Measurements from ENCODE around the gene LAMP1. TPM values are rescaled to one million over a fixed set of nuclear protein-coding genes. Genes with fewer than 3 reads are reported as not detected.

LAMP1 gene
- total RNA-seq, 1 experiment from 2014 or later, result 29.7 TPM

DNA sequence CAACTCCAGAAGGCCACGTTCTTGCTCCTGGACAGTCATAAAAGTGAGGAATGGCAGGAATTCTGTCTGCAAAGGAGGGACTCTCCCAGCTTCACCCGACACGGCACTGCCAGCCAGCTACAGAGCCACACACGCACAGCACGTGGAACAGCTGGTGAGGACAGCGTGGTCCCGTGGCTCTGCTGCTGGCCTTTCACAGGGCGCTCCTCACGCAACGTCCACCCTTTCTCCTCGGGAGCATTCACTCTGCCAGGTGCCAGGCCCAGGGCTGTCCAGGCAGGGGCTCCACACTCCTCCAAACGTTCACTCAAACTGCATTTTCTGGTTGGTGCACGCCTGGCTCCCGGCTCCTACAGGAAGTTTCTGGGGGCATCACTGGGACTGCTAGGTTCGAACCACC lies 52.5 kb downstream of the LAMP1 start:
- no peaks in the 10 kb centered on the region for H3K9me2 ChIP-seq (replicated peaks; ENCODE audit: insufficient read depth, low read length)
- no peak overlapping the region for H3K27ac ChIP-seq (ENCODE audit: low read length)
- H3K4me2 ChIP-seq (ENCODE audit: low read depth, low read length, poor library complexity, severe bottlenecking), result no peak overlapping the region
- no peaks in the 10 kb centered on the region for H3K79me2 ChIP-seq (ENCODE audit: low read length)
- H4K20me1 ChIP-seq (ENCODE audit: insufficient read depth, low read depth, low read length), result no peaks in the 10 kb centered on the region
- no peak overlapping the region for H3K9ac ChIP-seq (ENCODE audit: low read length)
- DNase-seq, result no peak
- no peaks in the 10 kb centered on the region for H3K27me3 ChIP-seq (ENCODE audit: low read length)
- H3K4me1 ChIP-seq (ENCODE audit: low read length), result no peaks in the 10 kb centered on the region
- no peaks in the 10 kb centered on the region for H3K36me3 ChIP-seq (ENCODE audit: insufficient read depth, low read length)
- no peak overlapping the region for H2AFZ ChIP-seq (ENCODE audit: low read length)
- no peak overlapping the region for H3K4me3 ChIP-seq (ENCODE audit: low read length)
- H3K9me3 ChIP-seq (ENCODE audit: low read length), result no peaks in the 10 kb centered on the region

DNA sequence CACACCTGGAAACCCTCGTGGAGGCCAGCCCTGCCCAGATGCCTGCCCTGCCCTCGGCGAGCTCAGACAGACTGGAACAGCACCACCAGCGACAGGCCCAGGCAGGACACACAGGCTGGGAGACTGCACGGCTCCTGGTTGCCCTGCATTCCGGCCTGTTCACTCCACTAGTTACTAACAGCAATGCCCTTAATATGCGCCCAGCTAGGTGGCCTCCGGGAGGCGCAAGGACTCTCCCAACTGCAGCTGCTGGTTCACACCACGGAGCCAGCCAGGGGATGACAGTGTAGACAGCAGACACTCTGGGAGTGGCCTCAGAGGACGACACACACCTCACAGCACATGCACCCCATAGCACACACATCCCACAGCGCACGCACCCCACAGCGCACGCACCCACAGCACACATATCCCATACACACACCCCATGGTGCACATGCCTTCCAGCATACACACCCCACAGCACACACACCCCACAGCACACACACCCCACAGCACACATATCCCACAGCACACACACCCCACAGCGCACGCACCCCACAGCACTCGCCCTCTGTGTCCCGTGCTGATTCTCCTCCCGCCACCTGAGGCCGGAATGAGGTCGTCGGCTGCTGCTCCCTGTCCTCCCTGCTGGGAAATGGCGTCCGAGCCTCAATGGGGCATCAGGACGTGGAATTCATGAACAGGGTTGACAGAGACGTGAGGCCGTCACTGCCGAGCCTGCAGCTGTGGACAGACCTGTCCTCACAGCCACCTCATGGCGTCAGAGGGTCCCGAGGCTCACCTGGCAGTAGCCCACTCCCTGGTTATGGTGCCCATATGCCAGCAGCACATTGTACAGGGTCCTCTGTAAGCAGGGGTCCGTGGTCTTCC lies 53.3 kb downstream of the LAMP1 start:
- DNase-seq, result peak; percentile 64
- H3K79me2 ChIP-seq (ENCODE audit: low read length), result no peaks in the 10 kb centered on the region
- H3K4me2 ChIP-seq (ENCODE audit: low read depth, low read length, poor library complexity, severe bottlenecking), result no peak overlapping the region
- no peaks in the 10 kb centered on the region for H3K27me3 ChIP-seq (ENCODE audit: low read length)
- H3K36me3 ChIP-seq (ENCODE audit: insufficient read depth, low read length), result no peaks in the 10 kb centered on the region
- H3K27ac ChIP-seq (ENCODE audit: low read length), result no peak overlapping the region
- no peaks in the 10 kb centered on the region for H3K9me2 ChIP-seq (replicated peaks; ENCODE audit: insufficient read depth, low read length)
- no peak overlapping the region for H2AFZ ChIP-seq (ENCODE audit: low read length)
- no peaks in the 10 kb centered on the region for H3K4me1 ChIP-seq (ENCODE audit: low read length)
- H4K20me1 ChIP-seq (ENCODE audit: insufficient read depth, low read depth, low read length), result no peaks in the 10 kb centered on the region
- no peak overlapping the region for H3K4me3 ChIP-seq (ENCODE audit: low read length)
- no peaks in the 10 kb centered on the region for H3K9me3 ChIP-seq (ENCODE audit: low read length)
- H3K9ac ChIP-seq (ENCODE audit: low read length), result no peak overlapping the region

DNA sequence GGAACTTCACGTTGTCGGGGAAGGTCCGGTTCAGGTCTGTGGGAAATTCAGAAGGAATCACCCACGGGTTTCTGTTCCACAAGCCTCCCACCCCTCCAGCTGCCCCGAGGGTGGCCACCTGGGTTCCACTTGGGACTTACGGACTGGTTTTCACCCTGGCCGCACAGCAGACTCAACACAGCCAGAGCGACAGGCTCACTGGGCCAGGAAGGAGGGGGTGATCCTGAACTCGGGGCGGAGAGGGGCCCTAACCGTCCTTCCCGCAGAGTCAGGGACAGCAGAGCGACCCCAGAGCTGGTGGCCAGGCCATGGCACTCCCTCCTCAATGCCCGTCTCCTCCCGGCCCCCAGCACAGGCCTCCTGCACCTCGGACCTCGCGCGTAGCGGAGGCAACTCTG lies 53.9 kb downstream of the LAMP1 start:
- Histone ChIP-seq H3K9me3 (ENCODE audit: low read length) (no peaks in the 10 kb centered on the region), H3K4me2 (ENCODE audit: low read depth, low read length, poor library complexity, severe bottlenecking) (no peak overlapping the region)

DNA sequence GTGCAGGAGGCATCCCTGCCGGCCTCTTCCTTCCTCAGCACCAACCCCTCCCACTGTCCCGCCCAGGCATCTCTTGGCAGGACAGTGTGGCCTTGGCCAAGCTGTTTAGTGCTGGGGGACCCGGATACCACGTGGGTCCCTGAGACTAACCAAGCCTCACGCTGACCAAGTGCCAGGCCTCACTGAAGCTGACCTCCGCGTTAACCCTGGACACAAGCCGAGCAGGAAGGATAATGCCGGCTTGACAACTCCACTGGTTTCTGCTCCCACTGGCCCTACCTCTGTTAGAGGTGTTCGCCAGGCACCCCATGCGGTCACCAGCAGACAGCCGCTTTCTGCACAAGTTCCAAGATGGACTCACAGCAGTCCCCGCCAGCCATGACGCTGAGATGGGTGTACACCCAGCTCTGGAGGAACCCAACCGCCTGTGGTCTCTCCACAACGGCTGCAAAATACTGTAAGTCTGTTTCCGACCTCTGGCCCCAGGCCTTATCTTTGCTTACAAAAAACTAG lies 54.5 kb downstream of the LAMP1 start:
- no peak overlapping the region for H3K4me2 ChIP-seq (ENCODE audit: low read depth, low read length, poor library complexity, severe bottlenecking)
- no peak overlapping the region for H3K27ac ChIP-seq (ENCODE audit: low read length)
- no peaks in the 10 kb centered on the region for H4K20me1 ChIP-seq (ENCODE audit: insufficient read depth, low read depth, low read length)
- no peak overlapping the region for H2AFZ ChIP-seq (ENCODE audit: low read length)
- H3K27me3 ChIP-seq (ENCODE audit: low read length), result no peaks in the 10 kb centered on the region
- no peaks in the 10 kb centered on the region for H3K36me3 ChIP-seq (ENCODE audit: insufficient read depth, low read length)
- no peaks in the 10 kb centered on the region for H3K9me2 ChIP-seq (replicated peaks; ENCODE audit: insufficient read depth, low read length)
- no peak overlapping the region for H3K9ac ChIP-seq (ENCODE audit: low read length)
- no peaks in the 10 kb centered on the region for H3K9me3 ChIP-seq (ENCODE audit: low read length)
- H3K79me2 ChIP-seq (ENCODE audit: low read length), result no peaks in the 10 kb centered on the region
- DNase-seq, result no peak
- H3K4me3 ChIP-seq (ENCODE audit: low read length), result no peak overlapping the region
- H3K4me1 ChIP-seq (ENCODE audit: low read length), result no peaks in the 10 kb centered on the region

More for the DNA sequence above, 53.9 kb downstream of the LAMP1 start:
- no peaks in the 10 kb centered on the region for H3K9me2 ChIP-seq (replicated peaks; ENCODE audit: insufficient read depth, low read length)
- no peaks in the 10 kb centered on the region for H3K36me3 ChIP-seq (ENCODE audit: insufficient read depth, low read length)
- H2AFZ ChIP-seq (ENCODE audit: low read length), result no peak overlapping the region
- no peak overlapping the region for H3K4me3 ChIP-seq (ENCODE audit: low read length)
- H3K27ac ChIP-seq (ENCODE audit: low read length), result no peak overlapping the region
- no peak overlapping the region for H3K9ac ChIP-seq (ENCODE audit: low read length)
- H3K4me1 ChIP-seq (ENCODE audit: low read length), result no peaks in the 10 kb centered on the region
- DNase-seq, result no peak
- no peaks in the 10 kb centered on the region for H4K20me1 ChIP-seq (ENCODE audit: insufficient read depth, low read depth, low read length)
- H3K79me2 ChIP-seq (ENCODE audit: low read length), result no peaks in the 10 kb centered on the region
- no peaks in the 10 kb centered on the region for H3K27me3 ChIP-seq (ENCODE audit: low read length)

DNA sequence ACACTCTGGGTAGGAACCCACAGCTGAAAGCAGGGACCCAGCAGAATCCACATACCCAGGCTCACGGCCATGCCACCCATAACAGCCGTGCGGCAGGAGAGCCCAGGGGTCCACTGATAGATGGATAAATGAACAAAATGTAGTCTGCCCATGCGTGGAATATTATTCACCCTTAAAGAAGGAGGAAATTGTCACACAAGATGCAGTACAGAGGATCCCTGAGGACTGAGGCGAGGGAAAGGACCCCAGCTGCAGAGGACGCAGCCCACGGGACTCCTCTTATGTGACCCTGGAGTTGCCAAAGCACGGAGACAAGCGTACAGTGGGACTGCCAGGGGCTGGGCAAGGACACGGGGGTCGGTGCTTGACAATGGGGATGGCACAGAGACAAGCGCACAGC lies 56.2 kb downstream of the LAMP1 start:
- no peaks in the 10 kb centered on the region for H3K36me3 ChIP-seq (ENCODE audit: insufficient read depth, low read length)
- no peaks in the 10 kb centered on the region for H3K79me2 ChIP-seq (ENCODE audit: low read length)
- H3K9me3 ChIP-seq (ENCODE audit: low read length), result no peaks in the 10 kb centered on the region
- no peak overlapping the region for H3K4me2 ChIP-seq (ENCODE audit: low read depth, low read length, poor library complexity, severe bottlenecking)
- no peaks in the 10 kb centered on the region for H3K9me2 ChIP-seq (replicated peaks; ENCODE audit: insufficient read depth, low read length)
- DNase-seq, result no peak
- H3K4me3 ChIP-seq (ENCODE audit: low read length), result no peak overlapping the region
- no peaks in the 10 kb centered on the region for H4K20me1 ChIP-seq (ENCODE audit: insufficient read depth, low read depth, low read length)
- no peaks in the 10 kb centered on the region for H3K27me3 ChIP-seq (ENCODE audit: low read length)
- H3K9ac ChIP-seq (ENCODE audit: low read length), result no peak overlapping the region
- no peak overlapping the region for H2AFZ ChIP-seq (ENCODE audit: low read length)
- H3K4me1 ChIP-seq (ENCODE audit: low read length), result no peaks in the 10 kb centered on the region
- no peak overlapping the region for H3K27ac ChIP-seq (ENCODE audit: low read length)

DNA sequence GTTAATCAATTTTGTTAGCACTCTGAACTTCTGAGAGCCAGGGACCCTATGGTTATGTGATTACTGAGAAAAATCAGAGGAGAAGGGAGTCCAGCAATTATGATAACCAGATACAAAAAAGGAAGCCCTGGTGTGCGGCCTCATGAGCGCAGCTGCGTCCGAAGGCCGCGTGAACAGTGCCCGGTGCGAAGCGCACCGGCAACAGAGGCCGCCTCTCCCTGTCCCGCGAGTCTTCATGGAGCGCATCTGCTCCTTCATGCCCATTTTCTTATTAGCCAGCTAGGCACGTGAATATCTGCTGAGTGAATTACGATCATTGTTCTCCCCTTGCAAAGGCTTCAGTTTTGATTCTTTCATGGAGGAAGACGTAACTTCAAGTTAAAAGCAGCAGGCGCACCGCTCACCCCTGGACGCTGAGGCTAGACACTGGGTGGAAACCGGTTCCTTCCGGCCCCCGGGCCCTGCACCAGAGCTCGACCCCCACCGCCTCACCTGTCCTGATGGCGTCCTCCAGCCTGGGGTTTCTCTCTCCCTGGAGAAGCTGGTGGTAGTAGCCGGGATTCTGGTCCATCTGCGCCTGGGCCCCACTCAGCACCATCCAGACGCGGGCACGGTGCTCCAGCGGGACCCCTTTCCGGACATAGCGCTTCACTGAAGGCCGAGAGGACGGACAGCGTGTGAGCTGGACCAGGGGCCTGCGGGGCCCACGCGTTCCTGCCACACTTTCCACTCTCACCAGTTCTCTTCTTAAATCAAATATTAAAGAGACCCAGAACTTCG lies 58.0 kb downstream of the LAMP1 start:
- no peak overlapping the region for H3K9ac ChIP-seq (ENCODE audit: low read length)
- no peaks in the 10 kb centered on the region for H3K79me2 ChIP-seq (ENCODE audit: low read length)
- H3K9me2 ChIP-seq (replicated peaks; ENCODE audit: insufficient read depth, low read length), result no peaks in the 10 kb centered on the region
- no peak overlapping the region for H3K4me2 ChIP-seq (ENCODE audit: low read depth, low read length, poor library complexity, severe bottlenecking)
- no peaks in the 10 kb centered on the region for H4K20me1 ChIP-seq (ENCODE audit: insufficient read depth, low read depth, low read length)
- H3K27ac ChIP-seq (ENCODE audit: low read length), result no peak overlapping the region
- no peak overlapping the region for H2AFZ ChIP-seq (ENCODE audit: low read length)
- no peak for DNase-seq
- no peaks in the 10 kb centered on the region for H3K9me3 ChIP-seq (ENCODE audit: low read length)
- no peaks in the 10 kb centered on the region for H3K4me1 ChIP-seq (ENCODE audit: low read length)
- H3K4me3 ChIP-seq (ENCODE audit: low read length), result no peak overlapping the region
- no peaks in the 10 kb centered on the region for H3K27me3 ChIP-seq (ENCODE audit: low read length)
- no peaks in the 10 kb centered on the region for H3K36me3 ChIP-seq (ENCODE audit: insufficient read depth, low read length)

DNA sequence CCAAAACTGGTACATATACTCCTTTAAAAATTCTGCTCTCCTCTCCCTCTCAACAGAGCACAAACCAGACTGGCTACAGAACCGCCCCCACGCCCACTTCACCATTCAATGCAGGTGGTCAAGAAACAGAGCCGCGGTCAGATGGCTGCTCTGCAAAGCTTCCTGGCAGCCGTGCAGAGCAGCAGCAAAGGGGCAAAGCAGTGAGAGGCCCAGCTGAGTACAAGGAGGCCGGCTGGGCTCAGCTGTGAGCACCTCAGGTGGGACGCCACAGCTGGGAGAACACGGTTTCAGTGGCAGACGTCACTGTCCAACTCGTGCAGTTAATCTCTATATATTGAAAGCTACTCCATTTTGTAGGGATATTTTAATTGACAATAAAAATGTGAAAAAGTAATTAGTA lies 58.6 kb downstream of the LAMP1 start:
- Histone ChIP-seq H3K4me3 (ENCODE audit: low read length) (no peak overlapping the region), H3K9ac (ENCODE audit: low read length) (no peak overlapping the region), H3K9me2 (replicated peaks; ENCODE audit: insufficient read depth, low read length) (no peaks in the 10 kb centered on the region), H3K36me3 (ENCODE audit: insufficient read depth, low read length) (no peaks in the 10 kb centered on the region), H3K9me3 (ENCODE audit: low read length) (no peaks in the 10 kb centered on the region), H2AFZ (ENCODE audit: low read length) (no peak overlapping the region), H4K20me1 (ENCODE audit: insufficient read depth, low read depth, low read length) (no peaks in the 10 kb centered on the region), H3K79me2 (ENCODE audit: low read length) (no peaks in the 10 kb centered on the region), H3K27ac (ENCODE audit: low read length) (no peak overlapping the region), H3K4me1 (ENCODE audit: low read length) (no peaks in the 10 kb centered on the region), H3K27me3 (ENCODE audit: low read length) (no peaks in the 10 kb centered on the region), H3K4me2 (ENCODE audit: low read depth, low read length, poor library complexity, severe bottlenecking) (no peak overlapping the region)
- no peak for DNase-seq

DNA sequence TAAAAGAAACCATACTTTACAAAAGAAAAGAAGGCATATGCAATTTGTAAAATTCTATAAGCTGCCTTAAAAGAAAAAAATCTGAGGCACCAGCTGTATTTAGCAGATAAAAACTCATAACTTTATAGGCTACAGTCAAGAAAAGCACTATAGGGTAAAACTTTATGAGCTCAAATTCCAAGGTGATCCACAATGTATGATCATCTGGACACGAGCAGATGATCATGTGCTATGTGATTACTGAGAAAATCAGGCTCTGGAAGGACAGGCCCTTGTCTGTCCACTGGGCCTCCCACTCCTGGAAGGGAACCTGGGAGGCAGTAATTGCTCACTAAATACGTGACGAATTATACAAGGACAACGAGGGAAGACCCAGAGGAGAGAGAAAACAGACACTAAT lies 59.6 kb downstream of the LAMP1 start:
- no peak for DNase-seq
- Histone ChIP-seq H3K4me3 (ENCODE audit: low read length) (no peak overlapping the region), H3K4me1 (ENCODE audit: low read length) (no peaks in the 10 kb centered on the region), H3K79me2 (ENCODE audit: low read length) (no peaks in the 10 kb centered on the region), H2AFZ (ENCODE audit: low read length) (no peak overlapping the region), H3K36me3 (ENCODE audit: insufficient read depth, low read length) (no peaks in the 10 kb centered on the region), H3K27me3 (ENCODE audit: low read length) (no peaks in the 10 kb centered on the region), H3K9me2 (replicated peaks; ENCODE audit: insufficient read depth, low read length) (no peaks in the 10 kb centered on the region), H3K27ac (ENCODE audit: low read length) (no peak overlapping the region), H3K9me3 (ENCODE audit: low read length) (no peaks in the 10 kb centered on the region), H3K4me2 (ENCODE audit: low read depth, low read length, poor library complexity, severe bottlenecking) (no peak overlapping the region), H3K9ac (ENCODE audit: low read length) (no peak overlapping the region), H4K20me1 (ENCODE audit: insufficient read depth, low read depth, low read length) (no peaks in the 10 kb centered on the region)
